Natural killer cell (primary cell): ENCODE measurements around the gene ARHGEF12. TPM values are rescaled to one million over a fixed set of nuclear protein-coding genes. Genes with fewer than 3 reads are reported as not detected.

ENCODE experiments used
- ATAC-seq, 3 donors: fragments of 150-1000 bp in 2 of 3; fragments of 200-7000 bp in 1 of 3; cut with Tn5 transposase; 1 replicate in 1 of 3; 2 replicates in 2 of 3; pipeline ENCODE4 v1.10.0; 2021; ENCODE audit warnings: mild to moderate bottlenecking in 2 of 3, moderate library complexity in 2 of 3
- DNase-seq, 2 donors: peaks; one replicate each; pipeline versions ENCODE4 v3.0.0 to v3.0.0-alpha.2; 2013 to 2021; ENCODE audit warnings: mixed read lengths in 1 of 2
- H3K27ac ChIP-seq: one replicate; pipeline ENCODE4 v1.5.1; 2013; ENCODE audit warnings: mild to moderate bottlenecking, low read length
- H3K27me3 ChIP-seq: one replicate; pipeline ENCODE4 v1.6.1; 2013; ENCODE audit warnings: low read length; ENCODE audit not compliant: control insufficient read depth, insufficient read depth
- H3K36me3 ChIP-seq: one replicate; pipeline ENCODE4 v1.6.1; 2013; ENCODE audit warnings: low read length; ENCODE audit not compliant: control insufficient read depth, insufficient read depth
- H3K4me1 ChIP-seq: one replicate; pipeline ENCODE4 v1.6.1; 2013; ENCODE audit warnings: low read length; ENCODE audit not compliant: control insufficient read depth, insufficient read depth
- H3K4me3 ChIP-seq: one replicate; pipeline ENCODE4 v1.5.1; 2013; ENCODE audit warnings: low read length
- H3K9me3 ChIP-seq: one replicate; pipeline ENCODE4 v1.6.1; 2013; ENCODE audit warnings: low read length; ENCODE audit not compliant: control insufficient read depth, insufficient read depth
- H3K27ac Mint-ChIP-seq, 2 donors: one replicate each; pipeline ENCODE4 v1.8.0; 2022; ENCODE audit warnings: mild to moderate bottlenecking in 2 of 2, mixed read lengths in 2 of 2, moderate library complexity in 1 of 2
- H3K27me3 Mint-ChIP-seq, 2 donors: one replicate each; pipeline ENCODE4 v1.8.0; 2022; ENCODE audit warnings: low read depth in 2 of 2, mixed read lengths in 2 of 2
- H3K36me3 Mint-ChIP-seq: one replicate; pipeline ENCODE4 v1.8.0; 2022; ENCODE audit warnings: mixed read lengths
- H3K4me1 Mint-ChIP-seq, 2 donors: one replicate each; pipeline ENCODE4 v1.8.0; 2022; ENCODE audit warnings: mixed read lengths in 2 of 2
- H3K4me3 Mint-ChIP-seq: one replicate; pipeline ENCODE4 v1.8.0; 2022; ENCODE audit warnings: mild to moderate bottlenecking, moderate library complexity, mixed read lengths
- H3K9me3 Mint-ChIP-seq, 2 donors: one replicate each; pipeline ENCODE4 v1.8.0; 2022; ENCODE audit warnings: mixed read lengths in 2 of 2
- WGBS: methylation state at CpG from one replicate; pipeline ENCODE4 v1.1.7; 2013; ENCODE audit warnings: missing lambda C conversion rate; ENCODE audit not compliant: insufficient coverage; 5-methylcytosine and 5-hydroxymethylcytosine counted together
- intact Hi-C: fragments of 100-400 bp; cut with micrococcal nuclease; formaldehyde crosslinking; loops from one replicate; pipeline ENCODE4 v1.14.2; 2022
- total RNA-seq, 4 donors: library from RNA; stranded (reverse); fragments of 120-200 nt in 1 of 4; gene quantifications; one replicate each; pipeline versions ENCODE4 v1.2.3 to v1.2.4, GENCODE V29; 2013 to 2022
- TF ChIP-seq, protein P1 (sequence below): fragments of 200-600 bp; IDR thresholded peaks from one replicate; pipeline ENCODE4 v1.8.0; 2022; ENCODE audit warnings: antibody characterized with exemption

ARHGEF12 gene
- total RNA-seq, 3 donors from 2014 or later (not counting 1 experiment from before 2014, with no cell fraction given) = 38.4 to 52.3 (median 42.1) TPM

DNA sequence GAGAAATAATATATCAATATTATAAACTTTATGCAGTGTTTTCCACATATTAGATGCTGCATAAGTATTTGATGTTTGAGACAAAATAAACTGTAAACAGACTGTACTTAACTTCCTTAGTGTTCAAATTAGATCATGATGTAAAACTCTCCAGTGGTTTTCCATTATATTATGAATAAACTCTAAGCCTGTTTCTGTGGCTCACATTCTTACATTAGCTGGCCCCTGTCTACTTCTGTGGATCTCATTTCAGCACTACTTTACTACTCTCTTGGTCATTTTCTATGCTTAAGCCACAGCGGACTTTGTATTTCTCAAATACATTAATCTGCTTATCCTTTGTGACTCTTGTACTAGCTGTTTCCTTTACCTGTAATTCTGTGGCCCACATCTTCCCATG, 55.6 kb downstream of the ARHGEF12 start:
- peaks cover 9% of the 10 kb centered on the region for H3K36me3 Mint-ChIP-seq
- peaks cover 4 to 15% of the 10 kb centered on the region in 2 donors for H3K4me1 Mint-ChIP-seq
- Histone ChIP-seq H3K27ac (no peak overlapping the region), H3K27me3 (no peaks in the 10 kb centered on the region), H3K36me3 (no peaks in the 10 kb centered on the region), H3K9me3 (no peaks in the 10 kb centered on the region), H3K4me3 (no peak overlapping the region), H3K4me1 (no peaks in the 10 kb centered on the region)
- intact Hi-C loops = no loop called here
- TF ChIP-seq, protein P1, sequence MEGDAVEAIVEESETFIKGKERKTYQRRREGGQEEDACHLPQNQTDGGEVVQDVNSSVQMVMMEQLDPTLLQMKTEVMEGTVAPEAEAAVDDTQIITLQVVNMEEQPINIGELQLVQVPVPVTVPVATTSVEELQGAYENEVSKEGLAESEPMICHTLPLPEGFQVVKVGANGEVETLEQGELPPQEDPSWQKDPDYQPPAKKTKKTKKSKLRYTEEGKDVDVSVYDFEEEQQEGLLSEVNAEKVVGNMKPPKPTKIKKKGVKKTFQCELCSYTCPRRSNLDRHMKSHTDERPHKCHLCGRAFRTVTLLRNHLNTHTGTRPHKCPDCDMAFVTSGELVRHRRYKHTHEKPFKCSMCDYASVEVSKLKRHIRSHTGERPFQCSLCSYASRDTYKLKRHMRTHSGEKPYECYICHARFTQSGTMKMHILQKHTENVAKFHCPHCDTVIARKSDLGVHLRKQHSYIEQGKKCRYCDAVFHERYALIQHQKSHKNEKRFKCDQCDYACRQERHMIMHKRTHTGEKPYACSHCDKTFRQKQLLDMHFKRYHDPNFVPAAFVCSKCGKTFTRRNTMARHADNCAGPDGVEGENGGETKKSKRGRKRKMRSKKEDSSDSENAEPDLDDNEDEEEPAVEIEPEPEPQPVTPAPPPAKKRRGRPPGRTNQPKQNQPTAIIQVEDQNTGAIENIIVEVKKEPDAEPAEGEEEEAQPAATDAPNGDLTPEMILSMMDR = no peak
- no peak overlapping the region for H3K4me3 Mint-ChIP-seq
- no peak for ATAC-seq
- no peaks in the 10 kb centered on the region for H3K9me3 Mint-ChIP-seq
- peaks cover 0 to 2% of the 10 kb centered on the region in 2 donors for H3K27me3 Mint-ChIP-seq
- H3K27ac Mint-ChIP-seq = no peak overlapping the region
- WGBS = 92% methylated on average over 1 of the region's 1 CpG
- no peak for DNase-seq

DNA sequence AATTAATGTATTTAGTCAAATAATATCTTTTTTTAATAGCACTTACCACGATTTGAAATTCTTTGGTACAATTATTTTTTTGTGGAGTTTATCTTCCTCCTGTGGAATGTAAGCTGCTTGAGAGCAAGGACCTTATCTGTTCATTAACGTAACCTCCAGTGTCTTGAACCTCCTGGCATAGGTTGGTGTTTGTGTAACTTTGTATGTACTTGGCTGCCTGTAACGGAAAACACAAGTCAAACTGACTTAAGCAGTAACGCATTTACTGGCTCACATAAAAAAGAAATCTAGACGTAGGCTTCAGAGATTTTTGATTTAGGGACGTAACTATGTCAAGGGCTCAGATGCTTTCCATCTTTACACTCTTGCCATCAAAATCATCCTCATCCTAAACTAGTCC, 56.1 kb downstream of the ARHGEF12 start:
- intact Hi-C loops = no loop called here
- H3K36me3 Mint-ChIP-seq = peaks cover 9% of the 10 kb centered on the region
- H3K9me3 ChIP-seq = no peaks in the 10 kb centered on the region
- no peaks in the 10 kb centered on the region for H3K9me3 Mint-ChIP-seq
- TF ChIP-seq, protein P1 = no peak
- no peak overlapping the region for H3K27ac ChIP-seq
- H3K36me3 ChIP-seq = no peaks in the 10 kb centered on the region
- DNase-seq (no peak), ATAC-seq (no peak)
- H3K27me3 Mint-ChIP-seq = peaks cover 0 to 2% of the 10 kb centered on the region in 2 donors
- no peak overlapping the region for H3K4me3 Mint-ChIP-seq
- no peak overlapping the region for H3K27ac Mint-ChIP-seq
- no peaks in the 10 kb centered on the region for H3K4me1 ChIP-seq
- no peak overlapping the region for H3K4me3 ChIP-seq
- no peaks in the 10 kb centered on the region for H3K27me3 ChIP-seq
- peaks cover 4 to 15% of the 10 kb centered on the region in 2 donors for H3K4me1 Mint-ChIP-seq
- WGBS = 98% methylated on average over 5 of the region's 6 CpGs

DNA sequence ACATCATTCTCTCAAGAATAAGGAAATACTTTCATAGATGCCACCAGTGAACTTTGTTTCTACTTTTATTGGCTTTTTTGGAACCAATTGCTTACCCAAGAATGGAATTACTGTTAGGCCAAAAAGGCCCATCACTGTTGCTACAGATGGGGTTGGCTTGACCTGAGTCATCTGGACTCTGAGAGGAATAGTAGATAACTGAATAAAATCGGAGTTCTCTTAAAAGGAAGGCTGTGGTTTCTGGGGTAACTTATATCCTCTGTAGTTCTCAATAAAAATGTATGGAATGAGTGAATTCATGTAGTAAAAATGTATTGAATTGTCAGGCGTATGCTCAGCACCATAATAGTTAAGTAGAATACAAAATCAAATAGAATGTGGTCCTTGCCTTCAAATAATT, 56.6 kb downstream of the ARHGEF12 start:
- no peak overlapping the region for H3K4me3 Mint-ChIP-seq
- TF ChIP-seq, protein P1 = no peak
- no peaks in the 10 kb centered on the region for H3K4me1 ChIP-seq
- no peaks in the 10 kb centered on the region for H3K36me3 ChIP-seq
- intact Hi-C loops = no loop called here
- H3K4me1 Mint-ChIP-seq = peaks cover 4 to 15% of the 10 kb centered on the region in 2 donors
- no peaks in the 10 kb centered on the region for H3K27me3 ChIP-seq
- H3K36me3 Mint-ChIP-seq = peaks cover 9% of the 10 kb centered on the region
- H3K9me3 Mint-ChIP-seq = no peaks in the 10 kb centered on the region
- no peak overlapping the region for H3K27ac ChIP-seq
- 88% methylated on average over 1 of the region's 2 CpGs for WGBS
- H3K9me3 ChIP-seq = no peaks in the 10 kb centered on the region
- ATAC-seq (no peak), DNase-seq (no peak)
- H3K4me3 ChIP-seq = no peak overlapping the region
- no peak overlapping the region for H3K27ac Mint-ChIP-seq
- peaks cover 1 to 2% of the 10 kb centered on the region in 2 donors for H3K27me3 Mint-ChIP-seq

DNA sequence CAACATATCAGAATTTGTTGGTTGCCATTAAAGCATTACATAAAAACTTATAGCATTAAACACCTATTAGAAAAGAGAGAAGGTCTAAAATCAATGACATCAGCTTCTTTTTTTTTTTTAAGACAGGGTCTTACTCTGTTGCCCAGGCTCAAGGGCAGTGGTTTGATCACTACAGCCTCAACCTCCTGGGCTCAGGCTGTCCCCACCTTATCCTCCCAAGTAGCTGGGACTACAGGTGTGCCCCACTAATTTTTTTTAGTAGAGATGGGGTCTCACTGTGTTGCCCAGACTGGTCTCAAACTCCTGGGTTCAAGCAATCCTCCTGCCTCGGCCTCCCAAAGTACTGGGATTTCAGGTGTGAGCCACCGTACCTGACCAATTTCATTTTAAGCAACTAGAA, 57.9 kb downstream of the ARHGEF12 start:
- Histone ChIP-seq H3K36me3 (no peaks in the 10 kb centered on the region), H3K4me1 (no peaks in the 10 kb centered on the region), H3K9me3 (no peaks in the 10 kb centered on the region), H3K4me3 (no peak overlapping the region), H3K27ac (no peak overlapping the region), H3K27me3 (no peaks in the 10 kb centered on the region)
- TF ChIP-seq, protein P1 = no peak
- WGBS = 100% methylated on average over 2 of the region's 2 CpGs
- DNase-seq (no peak), ATAC-seq (no peak)
- peaks cover 2 to 8% of the 10 kb centered on the region in 2 donors for H3K27me3 Mint-ChIP-seq
- H3K27ac Mint-ChIP-seq = no peak overlapping the region
- H3K36me3 Mint-ChIP-seq = peaks cover 9% of the 10 kb centered on the region
- H3K4me1 Mint-ChIP-seq = peaks cover 0 to 10% of the 10 kb centered on the region in 2 donors
- no peaks in the 10 kb centered on the region for H3K9me3 Mint-ChIP-seq
- intact Hi-C loops = no loop called here
- no peak overlapping the region for H3K4me3 Mint-ChIP-seq
